Activated CD8-positive, alpha-beta memory T cell treated with anti-CD3 and anti-CD28 coated beads, Interleukin-2, amount 50 U/mL, for 4 hours (primary cell): ENCODE data around the gene CRISP1.
"Not testable (repeated sequence)": the region's sequence is repeated elsewhere in the genome, so short reads cannot be mapped to it uniquely, and the experiment has no call there.

Source experiments
- DNase-seq: peaks from one replicate; pipeline ENCODE4 v3.0.0-alpha.2; 2020

The CRISP1 gene

DNA sequence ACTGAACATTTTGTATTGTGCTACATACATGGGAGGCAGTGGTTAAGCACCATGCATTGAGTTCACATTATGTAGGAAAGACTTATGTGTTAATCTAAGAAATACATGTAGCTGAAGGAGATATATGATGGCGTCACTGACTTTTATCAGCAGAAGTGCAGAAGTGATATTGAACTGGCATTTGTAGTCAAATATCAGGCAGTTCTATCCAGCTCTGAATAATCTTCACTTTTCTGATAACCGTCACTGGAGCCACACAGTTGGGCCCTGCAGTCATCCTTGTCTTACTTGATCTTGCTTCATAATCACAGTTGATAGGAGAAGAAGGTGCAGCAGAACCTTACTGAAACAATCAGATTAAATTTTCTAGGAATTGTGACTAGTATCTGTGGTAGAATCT lies 26.4 kb downstream of the CRISP1 start:
- no peak for DNase-seq

DNA sequence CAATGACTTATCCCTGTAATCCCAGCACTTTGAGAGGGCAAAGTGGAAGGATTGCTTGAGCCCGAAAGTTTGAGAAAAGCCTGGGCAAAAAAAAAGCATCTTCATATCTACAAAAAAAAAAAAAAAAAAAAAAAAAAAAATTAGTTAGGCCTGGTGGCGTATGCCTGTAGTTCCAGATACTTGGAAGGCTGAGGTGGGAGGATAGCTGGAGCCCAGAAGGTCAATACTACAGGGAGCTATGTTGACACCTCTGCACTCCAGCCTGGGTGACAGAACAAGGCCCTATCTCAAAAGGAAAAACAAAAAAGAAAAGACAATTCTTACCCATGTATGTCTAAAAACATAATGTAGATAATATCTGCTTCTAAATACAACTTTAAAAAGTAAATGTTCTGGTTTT lies 27.2 kb downstream of the CRISP1 start:
- no peak for DNase-seq

DNA sequence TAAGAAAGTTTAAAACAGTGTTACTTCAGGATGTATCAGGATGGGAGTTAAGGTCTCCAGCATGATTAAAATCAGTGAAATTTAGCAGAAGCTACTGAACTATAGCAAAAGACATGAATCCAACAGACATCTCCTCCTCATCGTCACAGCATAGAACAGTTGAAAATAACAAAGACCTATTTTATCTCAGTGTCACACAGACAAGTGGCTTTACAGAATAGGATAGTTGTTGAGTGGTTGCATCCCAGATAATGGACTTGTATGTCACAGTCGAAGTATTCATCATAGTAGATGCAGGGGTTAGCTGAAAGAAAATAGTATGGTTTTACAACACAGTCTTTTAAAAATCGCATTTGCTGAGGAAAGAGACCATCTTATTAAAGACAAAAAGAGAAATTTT lies 31.2 kb downstream of the CRISP1 start:
- DNase-seq = no peak

DNA sequence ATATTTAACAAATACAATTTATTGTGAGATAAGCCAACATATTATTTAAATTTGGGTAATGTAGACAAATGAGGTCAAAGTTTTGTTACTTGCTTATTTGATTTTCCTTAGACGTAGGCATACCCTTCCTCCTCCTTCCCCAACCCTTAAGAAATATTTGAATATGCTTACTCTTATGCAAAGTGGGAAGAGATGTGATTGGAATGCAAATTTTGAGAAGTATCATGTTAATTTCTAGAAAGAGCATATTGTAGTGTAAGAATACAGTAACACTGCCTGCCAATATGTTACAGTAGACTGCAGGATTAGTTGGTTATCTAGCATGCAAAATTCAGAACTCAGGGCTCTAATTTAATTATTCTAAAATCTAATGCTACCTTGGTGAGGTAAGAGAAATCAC lies 32.9 kb downstream of the CRISP1 start:
- no peak for DNase-seq

DNA sequence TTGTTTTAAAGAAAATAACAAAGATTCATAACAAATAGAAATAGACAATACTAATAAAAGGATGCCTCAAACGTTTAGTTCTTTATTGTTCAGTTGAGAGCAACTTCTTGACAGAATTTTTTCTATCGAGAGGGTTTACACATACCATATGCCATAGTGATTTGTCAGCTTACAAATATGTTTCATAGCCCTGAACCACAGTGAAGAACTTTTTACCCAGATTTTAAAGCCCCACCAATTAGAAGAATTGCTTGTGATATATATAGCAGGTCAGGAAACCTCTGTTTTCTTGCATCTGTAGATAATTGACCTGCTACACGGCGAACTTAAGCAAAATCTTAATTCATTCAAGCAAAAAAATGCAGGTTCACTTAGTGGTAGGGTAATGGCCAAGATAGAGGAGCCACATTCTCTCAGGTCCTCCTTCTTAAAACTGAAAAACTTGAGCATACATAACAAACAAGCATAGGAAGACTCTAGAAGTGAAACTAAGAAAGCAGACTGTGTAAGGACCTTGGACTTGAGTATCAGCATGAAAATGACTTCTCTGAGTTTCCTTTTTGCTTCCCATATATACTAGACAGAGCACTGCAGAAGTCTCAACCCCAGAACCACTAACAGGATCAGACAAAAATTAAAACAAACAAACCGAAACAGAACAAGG lies 39.5 kb downstream of the CRISP1 start:
- DNase-seq = no peak

DNA sequence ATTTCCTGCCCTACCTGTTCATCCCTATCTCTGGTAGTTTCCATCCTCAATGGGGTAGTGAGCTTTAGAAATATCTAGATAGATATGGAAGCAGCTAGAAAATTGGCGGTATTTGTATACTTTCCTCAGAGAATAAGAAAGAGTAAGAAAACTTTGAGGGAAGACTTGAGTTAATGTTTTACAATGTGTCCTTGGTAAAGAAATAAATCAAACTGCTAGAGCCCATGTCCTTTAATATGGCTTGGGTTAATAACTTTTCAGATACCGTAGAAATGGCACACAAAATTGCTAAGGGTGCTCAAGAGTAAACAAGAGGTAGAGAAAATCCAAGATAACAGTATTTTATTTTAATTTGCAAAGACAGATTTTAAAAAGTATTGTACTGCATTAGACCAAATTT lies 51.2 kb downstream of the CRISP1 start:
- no peak for DNase-seq

DNA sequence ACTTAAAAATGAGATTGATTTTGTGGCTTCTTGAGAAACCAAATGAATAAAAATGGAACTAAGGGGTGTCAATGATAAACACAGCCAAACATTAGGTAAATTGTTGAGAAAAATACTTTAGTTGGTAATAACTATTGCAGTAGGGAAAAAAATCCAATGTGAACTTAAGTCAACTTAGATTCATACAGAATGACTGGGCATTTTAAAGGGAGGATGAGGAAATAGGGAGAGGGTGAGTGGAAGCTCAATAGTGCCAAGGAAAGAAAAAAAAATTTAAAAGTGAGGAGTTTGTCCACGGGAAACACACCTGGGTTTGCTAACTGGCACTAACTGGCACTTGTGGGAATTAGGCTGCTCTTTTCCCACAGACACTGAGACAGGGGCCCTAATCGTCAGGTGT lies 53.1 kb downstream of the CRISP1 start:
- no peak for DNase-seq

DNA sequence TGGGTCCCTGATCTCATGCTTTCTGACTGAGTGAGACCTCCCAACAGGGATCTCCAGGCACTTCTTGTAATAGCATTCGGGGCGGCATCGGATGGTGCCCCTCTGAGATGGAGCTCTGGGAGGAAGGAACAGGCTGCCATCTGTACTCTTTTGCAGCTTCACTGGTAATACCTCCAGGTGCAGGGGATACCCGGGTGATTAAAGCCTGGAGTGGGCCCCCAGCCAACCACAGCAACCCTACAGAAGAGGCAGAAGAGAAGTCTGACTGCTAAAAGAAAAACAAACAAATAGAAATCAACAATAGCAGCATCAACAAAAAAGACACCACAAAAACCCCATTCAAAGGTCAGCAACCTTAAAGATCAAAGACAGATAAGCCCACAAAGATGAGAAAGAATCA lies 60.2 kb downstream of the CRISP1 start:
- DNase-seq = no peak

DNA sequence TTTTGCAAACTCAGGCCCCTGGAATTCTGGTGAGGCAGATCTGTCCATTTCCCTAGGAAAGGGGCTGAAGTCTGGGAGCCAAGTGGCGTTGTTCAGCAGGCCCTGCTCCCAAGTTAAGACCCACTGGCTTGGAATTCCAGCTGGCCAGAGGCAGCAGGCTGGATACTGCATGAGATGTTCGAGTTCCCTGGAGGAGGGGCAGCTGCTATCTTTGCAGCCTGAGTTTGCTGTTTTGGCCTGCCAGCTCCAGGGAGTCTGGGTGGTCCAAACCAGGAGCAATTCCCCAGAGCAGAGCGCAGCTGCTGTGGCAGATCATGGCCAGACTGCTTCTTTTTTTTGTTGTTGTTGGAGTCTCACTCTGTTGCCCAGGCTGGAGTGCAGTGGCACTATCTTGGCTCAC lies 61.1 kb downstream of the CRISP1 start:
- no peak for DNase-seq

DNA sequence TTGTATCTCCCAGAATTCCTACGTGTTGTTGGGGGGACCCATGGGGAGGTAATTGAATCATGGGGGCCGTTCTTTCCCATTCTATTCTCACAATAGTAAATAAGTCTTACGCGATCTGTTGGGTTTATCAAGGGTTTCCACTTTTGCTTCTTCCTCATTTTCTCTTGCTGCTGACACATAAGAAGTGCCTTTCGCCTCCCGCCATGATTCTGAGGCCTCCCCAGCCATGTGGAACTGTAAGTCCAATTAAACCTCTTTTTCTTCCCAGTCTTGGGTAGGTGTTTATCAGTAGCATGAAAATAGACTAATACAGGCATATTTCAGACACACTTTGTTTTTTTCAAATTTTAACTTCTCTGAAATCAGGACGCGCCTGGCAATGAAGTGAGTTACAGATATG lies 64.8 kb downstream of the CRISP1 start:
- DNase-seq = no peak

DNA sequence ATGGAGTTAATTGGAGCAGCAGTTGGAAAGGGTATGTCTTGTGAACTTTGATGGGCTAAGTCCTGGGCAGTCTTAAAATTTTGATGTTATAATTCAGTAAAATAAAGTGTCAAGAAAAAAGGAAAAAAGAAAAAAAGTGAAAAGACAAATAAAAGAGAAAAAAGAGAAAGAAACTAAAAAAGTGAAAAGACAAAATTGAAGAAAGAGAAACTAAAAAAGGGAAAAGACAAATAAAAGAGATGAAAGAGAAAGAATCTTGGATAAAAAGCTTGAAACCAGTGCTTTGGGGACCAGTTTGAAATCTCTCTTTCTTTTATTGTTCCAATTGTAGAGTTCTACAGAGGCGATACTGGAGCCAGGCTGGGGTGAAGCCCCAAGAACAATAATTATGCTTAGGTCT lies 67.2 kb downstream of the CRISP1 start:
- DNase-seq = no peak

DNA sequence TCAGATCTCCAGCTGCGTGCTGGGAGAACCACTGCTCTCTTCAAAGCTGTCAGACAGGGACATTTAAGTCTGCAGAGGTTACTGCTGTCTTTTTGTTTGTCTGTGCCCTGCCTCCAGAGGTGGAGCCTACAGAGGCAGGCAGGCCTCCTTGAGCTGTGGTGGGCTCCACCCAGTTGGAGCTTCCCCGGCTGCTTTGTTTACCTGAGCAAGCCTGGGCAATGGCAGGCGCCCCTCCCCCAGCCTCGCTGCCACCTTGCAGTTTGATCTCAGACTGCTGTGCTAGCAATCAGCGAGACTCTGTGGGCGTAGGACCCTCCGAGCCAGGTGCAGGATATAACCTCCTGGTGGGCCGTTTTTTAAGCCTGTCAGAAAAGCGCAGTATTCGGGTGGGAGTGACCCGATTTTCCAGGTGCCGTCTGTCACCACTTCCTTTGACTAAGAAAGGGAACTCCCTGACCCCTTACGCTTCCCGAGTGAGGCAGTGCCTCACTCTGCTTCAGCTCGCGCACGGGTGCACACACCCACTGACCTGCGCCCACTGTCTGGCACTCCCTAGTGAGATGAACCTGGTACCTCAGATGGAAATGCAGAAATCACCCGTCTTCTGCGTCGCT lies 69.4 kb downstream of the CRISP1 start:
- not testable (repeated sequence) for DNase-seq

DNA sequence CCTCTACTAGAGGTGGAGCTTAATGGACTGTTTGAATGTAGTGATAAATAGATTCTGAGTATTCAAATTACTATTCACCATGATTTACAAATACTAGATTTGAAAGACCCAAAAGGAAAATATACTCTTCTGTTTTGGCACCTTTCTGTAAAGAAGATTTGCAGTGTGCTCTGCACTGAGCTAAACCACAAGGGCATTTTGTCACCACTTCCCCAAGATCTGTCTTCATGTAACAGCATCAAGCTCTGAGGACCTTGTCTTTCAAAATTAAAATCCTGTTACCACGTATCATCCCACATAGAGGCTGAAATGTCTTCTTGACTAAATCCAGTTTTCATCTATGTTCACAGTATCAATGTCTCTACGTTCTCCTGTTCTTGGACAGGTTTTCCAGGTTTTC lies 76.0 kb downstream of the CRISP1 start:
- DNase-seq = no peak

DNA sequence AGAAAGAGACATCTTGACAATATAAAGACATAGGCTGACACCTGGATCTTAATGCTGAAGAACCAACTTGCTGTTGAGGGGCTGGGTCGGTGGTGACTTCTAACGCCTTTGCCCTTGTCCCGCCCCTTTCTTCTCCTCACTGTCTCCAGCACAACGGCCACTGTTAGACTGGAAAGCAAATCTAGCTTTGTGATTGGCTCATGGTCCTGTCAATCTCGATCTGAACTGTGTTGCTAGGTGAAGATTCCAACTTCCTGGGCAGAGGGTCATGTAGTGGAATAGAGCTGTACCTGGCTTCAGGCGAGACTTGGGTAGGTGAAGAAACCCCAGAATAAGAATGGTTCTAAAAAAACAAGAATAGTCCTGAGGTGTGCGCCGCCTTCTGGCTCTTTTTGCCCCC lies 79.2 kb downstream of the CRISP1 start, which contains the start of gene PGK2:
TSS of gene PGK2 (minus strand) at position 110 of the 400 bp plus-strand sequence. CDS start at position 12, 98 bp downstream.
- DNase-seq = no peak

DNA sequence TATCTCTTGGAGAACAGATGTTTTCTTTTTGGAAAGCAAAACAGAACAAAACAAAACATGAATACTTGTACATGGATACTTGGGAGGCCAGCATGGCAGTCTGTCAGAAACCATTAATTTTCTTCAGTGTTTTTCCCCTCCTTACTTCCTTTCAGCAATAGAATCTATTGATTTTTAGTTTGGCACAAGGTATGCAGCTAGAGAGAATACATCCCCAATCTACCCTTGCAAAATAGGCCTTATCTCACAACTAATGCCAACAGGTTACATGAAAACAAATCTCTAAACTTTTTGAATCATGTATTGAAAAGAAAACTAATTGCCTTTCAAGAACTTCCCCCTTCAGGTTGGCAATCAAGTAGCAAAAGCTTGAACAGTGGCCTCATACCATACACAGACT lies 82.1 kb downstream of the CRISP1 start:
- no peak for DNase-seq
